Coronary artery (tissue), 2 donors: ENCODE results near the gene BNC1.
"Not testable (repeated sequence)": the region's sequence is repeated elsewhere in the genome, so short reads cannot be mapped to it uniquely, and the experiment has no call there.

Experiments used
- DNase-seq: peaks from one replicate; pipeline ENCODE4 v3.0.0-alpha.2; 2017; ENCODE audit warnings: low spot score
- H3K27ac ChIP-seq, 2 donors: fragments of 200-600 bp; sonication (generic); one replicate each; pipeline ENCODE4 v1.5.1; 2016 to 2019
- H3K4me3 ChIP-seq: fragments of 200-600 bp; sonication (generic); 2 replicates; pipeline ENCODE4 v1.5.1; 2016; ENCODE audit warnings: mild to moderate bottlenecking, moderate library complexity
- TF ChIP-seq, protein P1 (sequence below): fragments of 200-600 bp; sonication (generic); IDR thresholded peaks from one replicate; pipeline ENCODE4 v1.5.1; 2019; ENCODE audit warnings: antibody characterized with exemption

Gene BNC1

DNA sequence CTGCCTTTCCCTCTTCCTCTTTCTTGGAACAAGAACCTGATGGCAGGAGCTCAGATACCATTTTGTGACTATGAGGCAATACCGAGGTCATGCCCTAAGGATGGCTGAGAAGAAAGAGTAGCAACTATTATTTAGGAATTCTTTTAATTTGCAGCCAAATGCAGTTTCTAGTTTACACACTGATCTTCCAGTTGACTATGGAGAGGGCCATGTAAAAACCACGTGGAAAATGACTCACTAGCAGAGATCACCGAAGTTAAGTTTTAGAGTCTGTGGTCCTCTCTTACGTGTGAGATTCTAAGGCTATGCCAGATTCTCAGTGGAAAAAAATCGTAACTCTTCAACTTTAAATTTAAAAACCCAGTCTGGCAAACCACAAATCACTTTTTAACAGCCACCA, 7.8 kb downstream of the BNC1 start:
- no peak overlapping the region for H3K27ac ChIP-seq
- no peak overlapping the region for H3K4me3 ChIP-seq
- TF ChIP-seq, protein P1, sequence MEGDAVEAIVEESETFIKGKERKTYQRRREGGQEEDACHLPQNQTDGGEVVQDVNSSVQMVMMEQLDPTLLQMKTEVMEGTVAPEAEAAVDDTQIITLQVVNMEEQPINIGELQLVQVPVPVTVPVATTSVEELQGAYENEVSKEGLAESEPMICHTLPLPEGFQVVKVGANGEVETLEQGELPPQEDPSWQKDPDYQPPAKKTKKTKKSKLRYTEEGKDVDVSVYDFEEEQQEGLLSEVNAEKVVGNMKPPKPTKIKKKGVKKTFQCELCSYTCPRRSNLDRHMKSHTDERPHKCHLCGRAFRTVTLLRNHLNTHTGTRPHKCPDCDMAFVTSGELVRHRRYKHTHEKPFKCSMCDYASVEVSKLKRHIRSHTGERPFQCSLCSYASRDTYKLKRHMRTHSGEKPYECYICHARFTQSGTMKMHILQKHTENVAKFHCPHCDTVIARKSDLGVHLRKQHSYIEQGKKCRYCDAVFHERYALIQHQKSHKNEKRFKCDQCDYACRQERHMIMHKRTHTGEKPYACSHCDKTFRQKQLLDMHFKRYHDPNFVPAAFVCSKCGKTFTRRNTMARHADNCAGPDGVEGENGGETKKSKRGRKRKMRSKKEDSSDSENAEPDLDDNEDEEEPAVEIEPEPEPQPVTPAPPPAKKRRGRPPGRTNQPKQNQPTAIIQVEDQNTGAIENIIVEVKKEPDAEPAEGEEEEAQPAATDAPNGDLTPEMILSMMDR = no peak
- DNase-seq = no peak

DNA sequence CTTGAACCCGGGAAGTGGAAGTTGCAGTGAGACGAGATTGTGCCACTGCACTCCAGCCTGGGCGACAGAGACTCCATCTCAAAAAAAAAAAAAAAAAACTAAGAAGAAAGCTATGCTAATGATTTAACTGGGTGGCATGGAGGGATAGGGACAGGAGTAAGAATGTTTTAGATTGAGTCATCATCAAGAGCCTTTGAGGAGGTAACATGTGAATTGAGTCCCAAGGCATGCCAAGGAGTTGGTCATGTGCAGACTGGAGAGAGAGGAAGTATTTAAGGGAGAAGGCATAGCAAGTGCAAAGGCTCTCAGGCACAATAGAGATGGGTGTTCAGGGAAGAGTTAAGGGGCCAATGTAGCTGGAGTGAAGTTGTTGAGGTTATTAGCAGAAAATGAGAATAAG, 9.1 kb downstream of the BNC1 start:
- H3K27ac ChIP-seq = no peak overlapping the region
- no peak overlapping the region for H3K4me3 ChIP-seq
- no peak for DNase-seq
- TF ChIP-seq, protein P1 = no peak

DNA sequence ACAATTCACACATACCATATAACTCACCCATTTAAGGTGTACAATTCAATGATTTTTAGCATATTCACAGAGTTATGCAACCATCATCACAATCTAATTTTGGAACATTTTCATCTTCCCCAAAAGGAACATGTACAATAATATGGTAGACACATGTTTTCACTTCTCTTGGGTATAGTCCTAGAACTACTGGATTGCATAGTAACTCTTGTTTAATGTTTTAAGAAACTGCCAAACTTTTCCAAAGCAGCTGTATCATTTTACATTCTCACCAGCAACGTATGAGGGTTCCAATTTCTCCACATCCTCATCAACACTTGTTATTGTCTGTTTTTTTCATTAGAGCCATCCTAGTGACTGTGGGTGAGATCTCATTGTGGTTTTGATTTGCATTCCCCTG, 14.3 kb downstream of the BNC1 start:
- no peak overlapping the region for H3K27ac ChIP-seq
- TF ChIP-seq, protein P1 = no peak
- no peak overlapping the region for H3K4me3 ChIP-seq
- DNase-seq = no peak

DNA sequence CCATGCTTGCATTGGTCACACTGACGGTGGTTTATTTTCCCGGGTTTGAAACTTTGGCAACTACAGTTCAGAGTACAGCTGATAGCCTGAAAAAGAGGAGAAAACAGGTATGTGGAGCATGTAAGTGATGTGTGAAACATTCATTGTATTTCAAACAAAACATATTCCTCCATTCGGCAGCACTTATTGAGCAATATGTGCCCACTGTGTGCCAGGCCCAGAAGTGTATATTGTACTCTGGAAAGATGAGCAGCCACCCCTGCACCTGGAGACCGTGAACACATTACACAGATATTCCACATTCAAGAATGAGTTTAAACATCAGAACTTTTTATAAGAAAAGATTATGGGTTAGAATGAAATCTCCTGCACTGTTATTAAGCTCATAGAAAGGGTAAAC, 16.3 kb downstream of the BNC1 start:
- DNase-seq = no peak
- TF ChIP-seq, protein P1 = no peak
- Histone ChIP-seq H3K4me3 (no peak overlapping the region), H3K27ac (no peak overlapping the region)

DNA sequence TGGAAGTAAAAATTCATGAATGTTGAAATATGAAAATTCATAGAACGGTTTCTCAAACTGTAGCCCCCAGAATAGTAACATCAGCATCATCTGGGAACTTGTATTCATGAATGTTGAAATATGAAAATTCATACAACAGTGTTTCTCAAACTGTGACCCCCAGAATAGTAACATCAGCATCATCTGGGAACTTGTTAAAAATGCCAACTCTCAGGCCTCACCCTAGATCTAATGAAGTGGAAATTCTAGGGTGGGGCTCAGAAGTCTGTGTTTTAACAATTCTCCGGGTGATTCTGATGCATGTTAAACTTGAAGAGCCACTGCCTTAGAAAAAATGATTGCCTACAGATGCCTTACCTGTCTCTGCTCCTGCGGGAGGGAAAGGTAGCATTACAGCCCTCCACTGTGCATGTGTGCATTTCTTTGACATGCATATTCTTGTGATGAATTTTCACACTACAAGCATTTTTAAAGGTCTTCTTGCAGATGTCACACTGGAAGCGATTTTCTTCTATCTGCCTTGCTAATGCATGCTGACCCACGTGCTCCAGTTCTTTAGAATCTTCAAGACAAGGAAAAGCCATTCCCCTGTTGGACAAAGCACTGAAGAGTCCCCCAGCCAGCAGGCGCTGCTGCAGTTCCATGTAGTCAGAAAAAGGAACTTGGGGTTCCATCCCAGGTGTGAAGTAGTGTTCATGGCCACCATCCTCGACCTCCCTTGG, 21.7 kb downstream of the BNC1 start:
- H3K4me3 ChIP-seq = no peak overlapping the region
- DNase-seq = no peak
- no peak overlapping the region for H3K27ac ChIP-seq
- TF ChIP-seq, protein P1 = no peak

DNA sequence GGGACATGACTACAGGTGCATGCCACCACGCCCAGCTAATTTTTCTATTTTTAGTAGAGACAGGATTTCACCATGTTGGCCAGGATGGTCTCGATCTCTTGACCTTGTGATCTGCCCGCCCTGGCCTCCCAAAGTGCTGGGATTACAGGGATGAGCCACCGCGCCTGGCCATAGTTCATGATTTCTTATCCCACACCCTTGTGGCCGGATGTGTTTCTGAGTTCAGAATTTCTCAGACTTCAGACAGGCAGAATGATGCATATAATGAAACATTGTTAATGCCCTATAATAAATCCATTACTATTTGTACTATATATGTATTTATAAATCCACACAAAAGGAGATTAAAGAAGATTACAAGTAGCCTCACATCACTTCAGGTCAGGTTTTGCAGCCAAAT, 22.3 kb downstream of the BNC1 start:
- not testable (repeated sequence) for DNase-seq, H3K4me3 ChIP-seq, H3K27ac ChIP-seq

DNA sequence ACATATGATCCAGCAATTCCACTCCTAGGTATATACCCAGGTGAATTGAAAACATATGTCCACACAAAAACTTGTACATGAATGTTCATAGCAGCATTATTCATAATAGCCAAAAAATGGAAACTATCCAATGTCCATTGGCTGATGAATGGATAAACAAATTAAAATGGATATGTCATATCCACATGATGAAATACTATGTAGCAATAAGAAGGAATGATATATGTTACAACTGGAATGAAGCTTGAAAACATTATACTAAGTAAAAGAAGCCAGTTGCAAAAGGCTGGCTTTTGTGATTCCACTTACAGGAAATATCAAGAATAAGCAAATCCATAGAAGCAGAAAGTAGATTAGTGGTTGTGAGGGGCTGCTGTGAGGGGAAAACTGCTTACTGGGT, 33.7 kb downstream of the BNC1 start:
- no peak overlapping the region for H3K27ac ChIP-seq
- DNase-seq = no peak
- TF ChIP-seq, protein P1 = no peak
- H3K4me3 ChIP-seq = no peak overlapping the region

DNA sequence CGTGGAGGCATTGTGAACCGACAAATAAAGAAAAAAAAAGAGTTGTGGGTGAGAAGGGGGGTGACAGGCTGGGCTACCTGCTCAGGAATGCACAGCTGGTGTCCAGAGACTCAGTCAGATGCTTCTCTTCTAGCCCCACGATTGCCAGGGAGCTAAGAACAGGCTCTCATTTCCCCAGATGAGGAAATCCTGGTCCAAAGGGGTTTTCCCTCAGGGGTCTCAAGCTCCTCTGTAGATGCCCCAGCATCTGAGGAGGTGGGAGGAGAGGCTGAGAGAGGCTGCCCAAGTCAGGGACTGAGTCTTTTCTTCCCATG, 35.5 kb downstream of the BNC1 start:
- DNase-seq = no peak
- TF ChIP-seq, protein P1 = no peak
- Histone ChIP-seq H3K4me3 (no peak overlapping the region), H3K27ac (no peak overlapping the region)
